ENCODE measurements around the gene DTWD1. TPM values are rescaled to one million over a fixed set of nuclear protein-coding genes. Genes with fewer than 3 reads are reported as not detected.

DTWD1 gene
- total RNA-seq, 6 donors from 2014 or later, result 4.1 to 32.2 (median 18.7) TPM

- DNase-seq, result no peak
Measured at GRCh38 chr15:49644364-49644794, 23.5 kb downstream of the DTWD1 start.

GRCh38 chr15:49645277-49645676 is 24.4 kb downstream of the DTWD1 start:
- Histone ChIP-seq H3K27me3 (no peaks in the 10 kb centered on the region), H3K4me1 (peaks cover 0 to 6% (median 0%) of the 10 kb centered on the region in 4 donors), H3K36me3 (peaks cover 0 to 7% (median 2%) of the 10 kb centered on the region in 4 donors), H3K4me3 (no peak overlapping the region), H3K9me3 (no peaks in the 10 kb centered on the region), H3K27ac (peak overlapping the region in 1 of 4 donors; percentile 5)
- DNase-seq (no peak), ATAC-seq (ENCODE audit: low FRiP score in 2 of 2) (no peak)
- no peak for TF ChIP-seq CTCF (IDR thresholded peaks at IDR 0.05)
- no peak for TF ChIP-seq POLR2AphosphoS5 (IDR thresholded peaks at IDR 0.05)
- TF ChIP-seq POLR2A (IDR thresholded peaks at IDR 0.05), result no peak
- TF ChIP-seq EP300 (IDR thresholded peaks at IDR 0.05), result no peak

More at GRCh38 chr15:49644364-49644794, 23.5 kb downstream of the DTWD1 start:
- peaks cover 0 to 6% (median 0%) of the 10 kb centered on the region in 4 donors for H3K4me1 ChIP-seq
- TF ChIP-seq POLR2A (IDR thresholded peaks at IDR 0.05) (no peak), CTCF (IDR thresholded peaks at IDR 0.05) (no peak), EP300 (IDR thresholded peaks at IDR 0.05) (no peak), POLR2AphosphoS5 (IDR thresholded peaks at IDR 0.05) (no peak)
- H3K36me3 ChIP-seq, result peaks cover 0 to 7% (median 2%) of the 10 kb centered on the region in 4 donors
- no peaks in the 10 kb centered on the region for H3K27me3 ChIP-seq
- H3K9me3 ChIP-seq, result no peaks in the 10 kb centered on the region
- ATAC-seq (ENCODE audit: low FRiP score in 2 of 2), result no peak
- WGBS, 2 donors, result 97 to 100% methylated on average over 1 of the region's 1 CpG
- peak overlapping the region in 1 of 4 donors; percentile 5 for H3K27ac ChIP-seq
- no peak overlapping the region for H3K4me3 ChIP-seq

- TF ChIP-seq EP300 (IDR thresholded peaks at IDR 0.05) (no peak), POLR2AphosphoS5 (IDR thresholded peaks at IDR 0.05) (no peak), POLR2A (IDR thresholded peaks at IDR 0.05) (no peak), CTCF (IDR thresholded peaks at IDR 0.05) (no peak)
- Histone ChIP-seq H3K4me1 (peaks cover 0 to 6% (median 0%) of the 10 kb centered on the region in 4 donors), H3K27ac (peak overlapping the region in 1 of 4 donors; percentile 5), H3K4me3 (no peak overlapping the region), H3K27me3 (no peaks in the 10 kb centered on the region), H3K36me3 (peaks cover 0 to 7% (median 2%) of the 10 kb centered on the region in 4 donors), H3K9me3 (no peaks in the 10 kb centered on the region)
- DNase-seq, result no peak
- no peak for ATAC-seq (ENCODE audit: low FRiP score in 2 of 2)
Measured at GRCh38 chr15:49645941-49646340, 25.1 kb downstream of the DTWD1 start.

- TF ChIP-seq POLR2AphosphoS5 (IDR thresholded peaks at IDR 0.05), result no peak
- TF ChIP-seq CTCF (IDR thresholded peaks at IDR 0.05), result no peak
- no peak for TF ChIP-seq POLR2A (IDR thresholded peaks at IDR 0.05)
- TF ChIP-seq EP300 (IDR thresholded peaks at IDR 0.05), result no peak
- Histone ChIP-seq H3K4me1 (peaks cover 0 to 6% (median 0%) of the 10 kb centered on the region in 4 donors), H3K27me3 (no peaks in the 10 kb centered on the region), H3K9me3 (peaks cover 0 to under 1% (median 0%) of the 10 kb centered on the region in 4 donors), H3K36me3 (peaks cover 0 to 7% (median 2%) of the 10 kb centered on the region in 4 donors), H3K27ac (no peak overlapping the region), H3K4me3 (no peak overlapping the region)
- ATAC-seq (ENCODE audit: low FRiP score in 2 of 2) (no peak), DNase-seq (no peak)
- WGBS, 2 donors, result 93 to 96% methylated on average over 2 of the region's 2 CpGs
Measured at GRCh38 chr15:49646891-49647290, 26.0 kb downstream of the DTWD1 start.

GRCh38 chr15:49649987-49650386 is 29.1 kb downstream of the DTWD1 start:
- H3K9me3 ChIP-seq, result peaks cover 8 to 18% (median 16%) of the 10 kb centered on the region in 4 donors
- no peaks in the 10 kb centered on the region for H3K36me3 ChIP-seq
- no peak overlapping the region for H3K27ac ChIP-seq
- no peak for TF ChIP-seq CTCF (IDR thresholded peaks at IDR 0.05)
- TF ChIP-seq POLR2A (IDR thresholded peaks at IDR 0.05), result no peak
- no peak for TF ChIP-seq POLR2AphosphoS5 (IDR thresholded peaks at IDR 0.05)
- no peaks in the 10 kb centered on the region for H3K4me1 ChIP-seq
- ATAC-seq (ENCODE audit: low FRiP score in 2 of 2), result no peak
- H3K4me3 ChIP-seq, result no peak overlapping the region
- H3K27me3 ChIP-seq, result no peaks in the 10 kb centered on the region
- 94 to 100% methylated on average over 1 of the region's 1 CpG for WGBS, 2 donors
- DNase-seq, result no peak
